ENCODE measurements around the gene KEAP1. TPM values are rescaled to one million over a fixed set of nuclear protein-coding genes. Genes with fewer than 3 reads are reported as not detected.
A peak's percentile ranks its signal among the peaks of the same experiment; 100 is the strongest.

The KEAP1 gene
- total RNA-seq, 1 donor from 2014 or later, result 78.3 TPM

DNA sequence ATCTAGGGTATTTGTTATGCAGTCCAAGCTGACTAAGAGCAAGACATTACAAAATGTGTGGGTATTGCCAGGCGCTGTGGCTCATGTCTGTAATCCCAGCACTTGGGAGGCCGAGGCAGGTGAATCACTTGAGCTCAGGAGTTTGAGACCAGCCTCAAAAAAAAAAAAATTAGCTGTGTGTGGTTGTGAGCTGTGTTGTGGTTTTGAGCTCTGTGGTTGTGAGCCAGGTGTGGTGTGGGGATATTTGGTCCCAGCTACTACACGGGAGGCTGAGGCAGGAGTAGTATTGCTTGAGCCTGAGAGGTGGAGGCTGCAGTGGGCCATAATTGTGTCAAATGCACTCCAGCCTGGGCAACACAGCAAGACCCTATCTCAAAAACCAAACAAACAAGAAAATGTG, 5.6 kb upstream of the KEAP1 start:
- ATAC-seq (ENCODE audit: poor library complexity) (no peak), DNase-seq (no peak)
- intact Hi-C loops (cut with DNase I), result no loop called here

DNA sequence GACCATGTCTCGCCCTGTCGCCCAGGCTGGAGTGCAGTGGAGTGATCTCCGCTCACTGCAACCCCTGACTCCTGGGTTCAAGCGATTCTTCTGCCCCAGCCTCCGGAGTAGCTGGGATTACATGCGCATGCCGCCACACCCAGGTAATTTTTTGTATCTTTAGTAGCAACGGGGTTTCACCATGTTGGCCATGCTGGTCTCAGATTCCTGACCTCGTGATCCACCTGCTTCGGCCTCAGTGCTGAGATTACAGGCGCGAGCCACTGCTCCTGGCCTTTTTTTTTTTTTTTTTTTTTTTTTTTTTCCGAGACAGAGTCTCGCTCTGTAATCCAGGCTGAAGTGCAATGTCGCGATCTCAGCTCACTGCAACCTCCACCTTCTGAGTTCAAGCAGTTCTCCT, 4.9 kb upstream of the KEAP1 start:
- no peak for DNase-seq
- no peak for ATAC-seq (ENCODE audit: poor library complexity)
- intact Hi-C loops (cut with DNase I), result no loop called here

DNA sequence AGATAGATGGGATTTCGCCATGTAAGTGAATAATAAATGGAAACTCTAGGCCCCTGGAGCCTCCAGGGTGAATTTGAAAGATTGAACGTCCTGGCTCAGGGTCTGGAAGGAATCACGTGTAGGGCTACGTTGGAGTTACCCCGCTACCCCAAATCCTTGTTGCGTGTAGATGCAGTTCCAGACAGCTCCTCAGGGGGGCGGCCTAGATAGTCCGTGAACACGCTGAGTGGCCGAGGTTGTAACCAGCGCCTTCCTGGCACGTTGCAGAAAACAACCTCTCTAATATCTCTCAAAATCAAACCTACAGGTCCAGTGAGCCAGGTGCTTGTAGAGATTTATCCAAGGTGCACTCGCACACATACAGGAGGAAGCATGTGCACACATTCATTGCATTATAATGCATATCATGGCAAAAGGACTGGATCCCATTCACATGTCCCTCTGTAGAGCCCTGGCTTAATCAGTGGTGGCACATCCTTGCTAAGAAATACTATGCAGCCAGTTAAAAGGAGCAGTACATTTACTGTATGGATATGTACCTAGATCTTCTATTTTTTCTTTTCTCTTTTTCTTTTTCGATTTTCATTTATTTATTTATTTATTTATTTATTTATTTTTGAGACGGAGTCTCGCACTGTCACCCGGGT, 2.5 kb upstream of the KEAP1 start:
- peak; percentile 84 for DNase-seq
- intact Hi-C loops (cut with DNase I), result no loop called here
- no peak for ATAC-seq (ENCODE audit: poor library complexity)

DNA sequence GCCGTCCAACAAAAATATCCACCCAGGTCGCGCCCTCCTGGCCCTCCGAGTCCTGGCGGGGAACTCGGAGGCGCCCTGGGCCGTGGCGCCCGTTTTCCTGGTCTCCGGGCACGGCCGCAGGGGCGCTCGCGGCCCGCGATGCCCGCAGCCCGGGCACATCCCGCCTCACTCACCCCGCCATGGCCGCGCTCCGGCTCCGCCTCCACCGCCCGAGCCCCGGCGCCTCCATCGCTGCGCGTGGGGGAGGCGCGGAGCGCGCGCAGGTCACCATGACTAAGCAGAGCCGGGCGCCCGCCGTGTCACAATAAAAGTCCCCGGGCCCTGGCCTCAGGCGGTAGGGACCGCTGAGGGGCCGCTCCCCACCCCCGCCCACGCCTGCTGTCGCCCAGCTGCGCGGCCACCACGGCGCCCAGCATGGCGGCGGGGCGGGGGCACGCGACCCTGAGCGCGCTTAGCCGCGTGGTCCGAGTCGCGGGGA, 593 bp downstream of the KEAP1 start:
- DNase-seq (peak; percentile 97), ATAC-seq (ENCODE audit: poor library complexity) (peak; percentile 96)
- intact Hi-C loops (cut with DNase I), result no loop called here

DNA sequence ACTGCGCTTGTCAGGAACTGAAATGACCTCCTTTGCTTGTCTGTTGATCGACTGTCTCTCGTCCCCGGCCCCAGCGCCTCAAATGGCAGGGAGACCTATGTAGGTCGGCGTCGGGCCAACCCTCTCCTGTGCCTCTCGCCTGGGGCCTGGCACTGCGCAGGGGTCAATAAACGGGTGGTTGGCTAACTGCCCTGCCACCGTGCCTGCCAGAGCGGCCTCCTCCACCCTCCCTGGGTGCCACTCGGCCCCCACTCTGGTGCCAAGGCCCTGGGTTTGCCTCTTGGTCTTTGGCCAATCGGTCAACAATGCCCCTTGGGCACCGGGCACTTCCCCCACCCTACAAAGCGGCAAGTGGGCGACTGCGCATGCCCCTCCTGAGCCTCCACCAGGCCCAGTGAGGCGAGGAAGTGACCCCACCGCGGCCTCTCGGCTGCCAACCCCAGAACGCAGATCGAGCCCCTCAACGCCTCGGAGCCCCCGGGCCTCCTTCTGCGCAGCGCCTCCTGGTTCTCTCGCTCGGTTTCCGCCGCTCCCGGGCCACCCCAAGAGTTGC, 1.1 kb downstream of the KEAP1 start:
- ATAC-seq (ENCODE audit: poor library complexity), result peak; percentile 76
- DNase-seq, result peak; percentile 93
- intact Hi-C loops (cut with DNase I), result no loop called here

DNA sequence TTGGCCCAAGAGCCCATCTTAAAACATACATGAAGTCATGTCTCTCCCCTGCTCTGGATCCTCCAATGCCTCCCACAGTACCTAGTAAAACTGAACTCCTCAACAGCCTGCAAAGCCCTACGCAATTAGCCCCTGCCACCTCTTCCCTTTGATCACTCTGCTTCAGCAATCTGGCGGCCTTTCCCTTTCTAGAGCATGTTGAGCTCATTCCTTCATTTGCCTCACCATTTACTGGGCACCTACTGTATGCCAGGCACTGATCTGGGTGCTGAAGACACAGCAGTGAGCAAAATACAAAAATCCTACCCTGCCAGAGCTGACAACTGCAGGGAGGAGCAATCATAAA, 2.9 kb downstream of the KEAP1 start:
- ATAC-seq (ENCODE audit: poor library complexity) (no peak), DNase-seq (no peak)
- intact Hi-C loops (cut with DNase I), result no loop called here

DNA sequence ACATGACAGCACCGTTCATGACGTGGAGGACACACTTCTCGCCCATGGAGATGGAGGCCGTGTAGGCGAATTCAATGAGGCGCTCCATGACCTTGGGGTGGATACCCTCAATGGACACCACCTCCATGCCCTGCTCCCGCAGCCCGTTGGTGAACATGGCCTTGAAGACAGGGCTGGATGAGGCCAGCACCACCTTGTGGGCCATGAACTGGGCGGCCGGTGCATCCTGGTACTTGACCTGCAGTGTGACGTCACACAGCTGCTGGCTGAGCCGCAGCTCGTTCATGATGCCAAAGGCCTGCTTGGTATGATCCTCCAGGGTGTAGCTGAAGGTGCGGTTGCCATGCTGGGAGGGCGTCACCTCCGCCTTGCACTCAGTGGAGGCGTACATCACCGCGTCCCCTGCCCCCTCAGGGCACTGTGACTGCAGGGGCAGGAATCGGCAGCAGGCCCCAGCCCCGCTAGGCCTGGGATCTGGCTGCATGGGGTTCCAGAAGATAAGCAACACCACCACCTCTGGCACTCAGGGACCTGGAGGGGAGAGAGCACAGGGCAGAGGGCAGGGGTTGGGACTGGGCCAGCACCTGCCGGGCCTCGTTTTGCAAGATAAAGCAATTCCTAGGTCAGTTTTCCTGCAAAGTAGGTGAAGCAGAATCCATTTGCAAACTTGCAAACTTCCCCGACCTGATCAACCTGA, 3.5 kb downstream of the KEAP1 start:
- DNase-seq (no peak), ATAC-seq (ENCODE audit: poor library complexity) (no peak)
- intact Hi-C loops (cut with DNase I), result no loop called here

DNA sequence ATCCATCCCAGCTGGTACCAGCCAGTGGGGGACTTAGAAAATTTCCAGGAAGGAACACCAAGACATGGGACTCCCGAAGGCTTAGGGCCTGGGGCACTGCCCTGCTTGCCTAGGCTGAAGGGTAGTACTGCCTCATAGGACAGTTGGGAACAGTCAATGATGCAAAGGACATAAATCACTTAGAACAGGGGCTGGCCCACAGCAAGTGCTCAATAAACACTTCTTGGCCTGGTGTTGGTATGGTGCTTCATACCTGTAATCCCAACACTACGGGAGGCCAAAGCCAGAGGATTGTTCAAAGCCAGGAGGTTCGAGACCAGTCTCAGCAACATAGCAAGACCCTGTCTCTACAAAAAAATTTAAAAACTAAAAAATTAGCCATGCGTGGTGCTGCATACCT, 5.8 kb downstream of the KEAP1 start:
- DNase-seq, result no peak
- no peak for ATAC-seq (ENCODE audit: poor library complexity)
- intact Hi-C loops (cut with DNase I), result no loop called here

DNA sequence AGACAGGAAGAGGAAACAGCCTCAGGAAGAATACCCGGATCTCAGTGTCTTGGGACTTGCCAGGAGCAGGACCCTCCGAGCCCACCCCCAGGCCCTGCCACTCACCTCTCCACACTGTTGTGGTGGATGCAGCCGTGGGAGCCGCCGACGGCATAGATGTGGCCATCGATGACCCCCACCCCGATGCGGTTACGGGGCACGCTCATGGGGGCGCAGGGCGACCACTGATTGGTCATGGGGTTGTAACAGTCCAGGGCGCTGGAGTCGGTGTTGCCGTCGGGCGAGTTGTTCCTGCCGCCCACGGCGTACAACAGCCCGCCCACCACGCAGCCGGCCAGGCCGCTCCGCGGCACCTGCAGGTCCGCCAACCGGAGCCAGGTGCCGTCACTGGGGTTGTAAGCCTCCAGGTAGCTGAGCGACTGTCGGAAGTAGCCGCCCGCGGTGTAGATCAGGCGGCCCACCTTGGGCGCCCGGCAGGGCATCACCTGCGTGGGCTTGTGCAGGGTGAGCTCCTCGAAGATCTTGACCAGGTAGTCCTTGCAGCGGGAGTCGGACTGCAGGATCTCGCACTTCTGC, 11.6 kb downstream of the KEAP1 start:
- intact Hi-C loops (cut with DNase I), result no loop called here
- ATAC-seq (ENCODE audit: poor library complexity) (no peak), DNase-seq (no peak)

DNA sequence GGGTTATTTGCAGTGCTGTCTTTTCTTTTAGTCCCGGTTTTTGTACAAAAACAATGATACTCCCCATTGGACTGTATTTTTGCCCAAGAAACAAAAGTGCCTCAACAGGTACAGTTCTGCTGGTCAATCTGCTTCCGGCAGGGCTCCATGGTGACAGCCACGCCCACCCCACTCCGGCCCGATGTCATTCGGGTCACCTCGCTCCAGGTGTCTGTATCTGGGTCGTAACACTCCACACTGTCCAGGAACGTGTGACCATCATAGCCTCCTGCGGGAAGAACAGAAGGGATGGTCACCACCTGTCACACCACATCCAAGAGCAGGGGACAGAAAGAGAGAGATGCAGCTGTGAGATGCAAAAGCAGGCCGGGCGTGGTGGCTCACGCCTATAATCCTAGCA, 16.6 kb downstream of the KEAP1 start:
- intact Hi-C loops (cut with DNase I), result no loop called here
- DNase-seq (no peak), ATAC-seq (ENCODE audit: poor library complexity) (no peak)

DNA sequence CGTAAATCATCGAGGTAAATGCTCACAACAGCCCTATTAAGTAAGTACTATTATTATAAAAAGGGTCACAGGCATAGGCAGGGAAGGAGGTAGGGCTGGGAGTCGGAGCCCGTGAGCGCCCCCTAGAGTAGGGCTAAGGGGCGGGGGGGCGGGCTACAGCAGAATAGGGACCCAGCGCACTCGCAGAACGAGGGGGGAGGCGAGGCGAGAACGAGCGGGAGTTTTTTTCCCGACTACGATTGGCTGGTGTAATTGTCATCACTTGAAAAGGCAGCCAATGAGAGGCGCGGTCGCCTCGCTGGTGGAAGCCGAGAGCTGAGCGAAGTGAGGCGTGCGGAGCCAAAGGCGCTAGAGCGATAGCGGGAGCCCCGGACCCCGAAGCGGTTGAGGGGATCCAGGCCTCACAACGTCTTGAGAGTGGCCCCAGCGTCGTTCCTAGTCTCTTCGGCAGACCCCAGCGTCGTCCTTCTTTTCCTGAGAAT, 24.2 kb downstream of the KEAP1 start:
- ATAC-seq (ENCODE audit: poor library complexity), result peak; percentile 98

DNA sequence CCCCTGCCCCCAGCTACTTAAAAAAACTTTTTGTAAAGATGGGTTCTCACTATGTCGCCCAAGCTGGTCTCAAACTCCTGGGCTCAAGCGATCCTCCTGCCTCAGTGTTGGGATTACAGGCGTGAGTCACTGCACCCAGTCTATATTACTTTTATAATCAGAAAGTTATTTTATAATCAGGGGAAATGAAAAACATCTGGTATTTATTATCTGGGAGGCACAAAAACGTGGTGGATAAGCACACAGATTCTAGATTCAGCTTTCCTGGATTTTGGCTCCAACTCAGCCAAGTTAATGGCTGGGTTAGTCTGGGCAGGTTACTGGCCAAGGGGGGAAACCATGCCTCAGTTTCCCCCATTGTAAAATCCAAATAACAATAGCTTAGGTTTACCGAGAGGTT, 24.7 kb downstream of the KEAP1 start:
- DNase-seq (no peak), ATAC-seq (ENCODE audit: poor library complexity) (no peak)
- intact Hi-C loops (cut with DNase I), result no loop called here

More for the DNA sequence above, 24.2 kb downstream of the KEAP1 start:
- DNase-seq, result peak; percentile 94
- intact Hi-C loops (cut with DNase I), result no loop called here

DNA sequence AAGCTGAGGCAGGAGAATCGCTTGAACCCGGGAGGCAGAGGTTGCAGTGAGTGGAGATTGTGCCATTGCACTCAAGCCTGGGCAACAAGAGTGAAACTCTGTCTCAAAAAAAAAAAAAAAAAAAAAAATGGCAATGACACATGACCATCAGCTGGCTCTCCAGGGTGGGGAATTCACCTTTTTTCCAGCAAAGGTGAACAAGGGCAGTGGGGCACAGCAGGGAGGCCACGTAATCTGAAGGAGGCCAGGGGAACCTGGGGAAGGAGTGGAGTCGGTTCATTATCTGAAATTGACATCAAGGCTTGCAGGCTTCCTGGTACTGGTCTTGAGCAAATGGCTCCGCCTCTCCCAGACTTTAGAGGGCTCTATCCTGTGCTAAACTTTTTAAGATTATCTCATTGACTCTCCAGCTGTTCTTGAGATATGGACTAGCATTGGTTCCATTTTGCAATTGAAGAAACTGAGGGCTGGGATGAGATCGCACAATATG, 28.1 kb downstream of the KEAP1 start:
- ATAC-seq (ENCODE audit: poor library complexity), result no peak
- intact Hi-C loops (cut with DNase I), result no loop called here
- no peak for DNase-seq

DNA sequence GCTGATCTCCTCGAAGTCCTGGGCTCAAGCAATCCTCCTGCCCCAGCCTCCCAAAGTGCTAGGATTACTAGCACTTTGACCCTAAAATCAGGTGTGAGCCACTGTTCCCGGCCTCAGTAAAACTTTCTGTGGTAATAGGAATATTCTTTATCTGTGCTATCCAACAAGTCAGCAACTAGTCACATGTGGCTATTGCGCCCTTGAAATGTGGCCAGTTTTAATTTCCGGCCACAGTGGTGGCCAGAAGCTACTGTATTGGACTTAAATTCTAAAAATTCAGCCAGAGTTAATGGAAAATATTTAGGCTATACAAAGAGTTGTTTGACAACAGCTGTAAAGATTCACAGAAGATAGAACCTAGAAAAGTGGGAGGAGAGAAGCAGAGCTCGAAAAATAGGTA, 30.0 kb downstream of the KEAP1 start:
- intact Hi-C loops (cut with DNase I), result no loop called here
- ATAC-seq (ENCODE audit: poor library complexity), result no peak
- DNase-seq, result no peak

DNA sequence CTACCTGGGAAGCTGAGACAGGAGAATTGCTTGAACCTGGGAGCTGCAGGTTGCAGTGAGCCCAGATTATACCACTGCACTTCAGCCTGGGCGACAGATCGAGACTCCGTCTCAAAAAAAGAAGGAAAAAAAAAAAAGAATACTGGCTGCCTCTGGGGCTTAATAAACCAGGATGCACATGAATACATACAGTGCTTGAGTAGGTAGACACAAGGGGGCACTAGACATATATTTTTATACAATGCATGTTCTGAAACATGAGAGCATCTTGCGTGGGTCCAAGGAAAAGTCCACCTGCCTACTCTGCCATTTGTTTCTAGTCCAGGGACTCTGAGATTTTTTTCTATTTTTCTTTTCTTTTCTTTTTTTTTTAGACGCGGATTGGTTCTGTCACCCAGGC, 31.2 kb downstream of the KEAP1 start:
- no peak for ATAC-seq (ENCODE audit: poor library complexity)
- intact Hi-C loops (cut with DNase I), result no loop called here
- no peak for DNase-seq

DNA sequence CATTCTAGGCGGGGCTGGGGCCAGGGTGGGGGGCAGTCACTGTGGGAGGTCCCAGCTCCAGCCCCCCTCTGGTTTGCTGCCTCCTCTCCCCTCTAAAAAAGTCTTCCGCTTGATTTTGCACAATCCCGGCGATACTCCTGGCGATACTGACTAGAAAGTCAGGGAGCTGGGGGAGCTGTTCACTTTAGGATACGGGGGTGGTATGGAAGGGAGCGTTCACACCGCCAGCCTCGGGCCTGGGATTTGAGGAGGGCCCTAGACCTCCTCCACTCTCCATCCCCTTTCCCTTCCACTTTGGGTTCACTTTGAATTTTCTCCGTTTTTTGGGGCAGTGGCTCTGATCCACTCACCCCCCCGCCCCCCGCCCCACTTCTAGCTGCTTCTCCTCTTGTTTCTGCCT, 35.0 kb downstream of the KEAP1 start:
- ATAC-seq (ENCODE audit: poor library complexity) (no peak), DNase-seq (no peak)
- intact Hi-C loops (cut with DNase I), result no loop called here

DNA sequence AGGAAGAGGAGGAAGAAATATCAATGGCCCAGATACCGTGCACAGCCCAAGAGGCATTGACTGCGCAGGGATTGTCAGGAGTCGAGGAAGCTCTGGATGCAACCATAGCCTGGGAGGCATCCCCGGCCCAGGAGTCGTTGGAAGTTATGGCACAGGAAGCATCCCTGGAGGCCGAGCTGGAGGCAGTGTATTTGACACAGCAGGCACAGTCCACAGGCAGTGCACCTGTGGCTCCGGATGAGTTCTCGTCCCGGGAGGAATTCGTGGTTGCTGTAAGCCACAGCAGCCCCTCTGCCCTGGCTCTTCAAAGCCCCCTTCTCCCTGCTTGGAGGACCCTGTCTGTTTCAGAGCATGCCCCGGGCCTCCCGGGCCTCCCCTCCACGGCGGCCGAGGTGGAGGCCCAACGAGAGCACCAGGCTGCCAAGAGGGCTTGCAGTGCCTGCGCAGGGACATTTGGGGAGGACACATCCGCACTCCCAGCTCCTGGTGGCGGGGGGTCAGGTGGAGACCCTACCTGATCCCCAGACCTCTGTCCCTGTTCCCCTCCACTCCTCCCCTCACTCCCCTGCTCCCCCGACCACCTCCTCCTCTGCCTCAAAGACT, 36.0 kb downstream of the KEAP1 start:
- DNase-seq (no peak), ATAC-seq (ENCODE audit: poor library complexity) (no peak)
- intact Hi-C loops (cut with DNase I), result no loop called here

DNA sequence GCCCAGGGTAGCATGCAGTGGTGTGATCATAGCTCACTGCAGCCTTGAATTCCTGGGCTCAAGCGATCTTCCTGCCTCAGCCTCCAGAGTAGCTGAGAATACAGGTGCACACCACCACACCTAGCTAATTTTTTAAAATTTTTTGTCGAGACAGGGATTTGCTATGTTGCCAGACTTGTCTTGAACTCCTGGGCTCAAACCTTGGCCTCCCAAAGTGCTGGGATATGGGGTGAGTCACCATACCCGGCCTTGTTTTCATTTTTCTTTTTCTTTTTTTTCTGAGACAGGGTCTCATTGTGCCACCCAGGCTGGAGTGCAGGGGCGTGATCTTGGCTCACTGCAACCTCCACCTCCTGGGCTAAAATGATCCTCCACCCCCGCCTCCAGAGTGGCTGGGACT, 38.7 kb downstream of the KEAP1 start:
- DNase-seq, result no peak

DNA sequence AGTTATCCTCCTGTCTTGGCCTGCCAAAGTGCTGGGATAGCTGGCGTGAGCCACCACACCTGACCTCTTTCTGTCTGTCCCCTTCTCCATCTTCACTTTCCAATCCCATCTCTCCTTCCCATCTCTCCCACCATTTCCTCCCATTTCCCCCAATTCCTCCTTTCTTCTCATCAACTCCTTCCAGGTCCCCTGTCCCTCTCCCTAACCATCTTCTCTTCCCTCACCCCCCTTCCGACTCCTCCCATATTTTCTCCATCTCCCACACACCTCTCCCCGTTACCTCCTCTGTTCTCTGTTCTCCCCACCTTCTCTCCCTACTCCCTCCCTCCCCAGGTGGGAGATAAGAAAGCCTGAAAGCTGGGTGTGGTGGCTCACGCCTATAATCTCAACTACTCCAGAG, 40.6 kb downstream of the KEAP1 start:
- no peak for ATAC-seq (ENCODE audit: poor library complexity)
- intact Hi-C loops (cut with DNase I), result no loop called here
- no peak for DNase-seq

More for the DNA sequence above, 38.7 kb downstream of the KEAP1 start:
- no peak for ATAC-seq (ENCODE audit: poor library complexity)
- intact Hi-C loops (cut with DNase I), result no loop called here
